ENCODE measurements around the gene MOCS1. TPM values are rescaled to one million over a fixed set of nuclear protein-coding genes. Genes with fewer than 3 reads are reported as not detected.
A peak's percentile ranks its signal among the peaks of the same experiment; 100 is the strongest.

Gene MOCS1
- total RNA-seq, 1 donor from 2014 or later: 29.7 TPM

- intact Hi-C loops (cut with DNase I): no loop called here
- DNase-seq: no peak
These were observed 4.4 kb downstream of the MOCS1 start for GRCh38 chr6:39929733-39930461.

DNA sequence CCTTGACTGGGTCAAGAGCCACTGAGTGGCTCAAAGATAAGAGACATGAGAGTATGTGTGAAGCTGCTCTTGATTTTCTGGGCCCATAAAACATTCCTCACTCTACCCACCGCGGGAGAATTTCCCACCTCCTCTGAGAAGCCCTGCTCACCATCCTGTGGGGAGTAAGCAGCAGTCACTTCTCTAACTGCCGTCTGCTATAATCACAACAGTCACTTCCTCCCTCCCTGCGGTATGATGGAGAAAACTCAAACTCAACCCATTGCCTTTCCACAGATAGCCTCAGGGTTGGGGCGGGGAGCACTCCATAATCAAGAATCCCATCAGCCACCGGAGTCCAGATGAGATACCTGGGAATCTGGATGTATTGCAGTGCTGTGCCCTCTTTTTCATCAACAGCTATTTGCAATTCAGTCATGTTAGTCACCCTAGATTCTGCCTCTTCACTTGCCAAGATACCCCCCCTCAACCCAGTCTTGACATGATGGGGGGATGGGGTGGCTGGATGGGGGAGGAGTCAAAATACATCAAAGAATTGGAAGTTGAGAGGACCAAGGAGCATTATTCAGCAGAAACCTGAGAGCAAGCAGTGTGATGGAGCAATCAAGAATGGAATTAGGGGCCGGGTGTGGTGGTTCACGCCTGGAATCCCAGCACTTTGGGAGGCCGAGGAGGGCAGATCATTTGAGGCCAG is 5.1 kb downstream of the MOCS1 start:
- intact Hi-C loops (cut with DNase I): no loop called here
- DNase-seq (no peak), ATAC-seq (ENCODE audit: poor library complexity) (no peak)

More at GRCh38 chr6:39929733-39930461, 4.4 kb downstream of the MOCS1 start:
- no peak for ATAC-seq (ENCODE audit: poor library complexity)

DNA sequence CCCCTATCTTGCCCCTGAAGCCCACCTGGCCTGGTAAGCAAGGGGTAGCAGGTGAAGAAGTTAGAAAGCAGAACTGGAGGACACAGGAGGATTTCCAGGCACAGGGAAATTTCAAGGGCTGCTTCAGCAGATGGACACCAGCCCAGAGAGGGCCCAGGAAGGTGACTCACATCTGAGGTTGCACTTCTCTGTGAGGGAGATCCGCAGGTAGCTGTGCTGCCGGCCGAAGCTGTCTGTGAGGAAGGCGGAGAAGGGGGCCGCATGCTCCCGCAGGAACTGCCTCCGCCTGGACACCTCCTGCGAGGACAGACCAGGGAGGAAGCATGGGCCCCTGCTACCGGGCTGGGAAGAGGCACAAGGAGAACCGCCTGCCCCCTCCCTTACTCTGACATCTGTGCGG is 7.1 kb downstream of the MOCS1 start:
- ATAC-seq (ENCODE audit: poor library complexity) (no peak), DNase-seq (no peak)
- intact Hi-C loops (cut with DNase I): no loop called here

DNA sequence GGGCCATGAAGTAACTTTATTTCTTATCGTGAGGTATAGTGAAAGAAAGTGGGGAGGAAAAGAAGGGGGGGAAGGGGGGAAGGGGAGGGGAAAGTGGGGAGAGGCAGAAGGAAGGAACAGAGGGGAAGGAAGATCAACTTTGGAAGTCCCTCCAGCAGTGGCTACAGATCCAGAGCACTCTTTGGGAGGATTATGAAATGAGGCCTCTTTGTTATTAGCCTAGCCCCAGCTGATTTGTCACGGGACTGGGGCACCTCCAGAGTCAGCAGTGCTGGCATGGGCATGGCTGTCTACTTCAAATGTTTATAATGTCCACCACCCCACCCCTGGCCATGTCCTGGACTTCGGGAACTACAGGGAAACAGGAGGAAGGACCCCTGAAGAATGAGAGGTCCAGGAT is 7.6 kb downstream of the MOCS1 start:
- intact Hi-C loops (cut with DNase I): no loop called here
- DNase-seq (no peak), ATAC-seq (ENCODE audit: poor library complexity) (no peak)

- no peak for ATAC-seq (ENCODE audit: poor library complexity)
- intact Hi-C loops (cut with DNase I): no loop called here
- DNase-seq: no peak
These were observed 8.4 kb downstream of the MOCS1 start for GRCh38 chr6:39925931-39926290.

DNA sequence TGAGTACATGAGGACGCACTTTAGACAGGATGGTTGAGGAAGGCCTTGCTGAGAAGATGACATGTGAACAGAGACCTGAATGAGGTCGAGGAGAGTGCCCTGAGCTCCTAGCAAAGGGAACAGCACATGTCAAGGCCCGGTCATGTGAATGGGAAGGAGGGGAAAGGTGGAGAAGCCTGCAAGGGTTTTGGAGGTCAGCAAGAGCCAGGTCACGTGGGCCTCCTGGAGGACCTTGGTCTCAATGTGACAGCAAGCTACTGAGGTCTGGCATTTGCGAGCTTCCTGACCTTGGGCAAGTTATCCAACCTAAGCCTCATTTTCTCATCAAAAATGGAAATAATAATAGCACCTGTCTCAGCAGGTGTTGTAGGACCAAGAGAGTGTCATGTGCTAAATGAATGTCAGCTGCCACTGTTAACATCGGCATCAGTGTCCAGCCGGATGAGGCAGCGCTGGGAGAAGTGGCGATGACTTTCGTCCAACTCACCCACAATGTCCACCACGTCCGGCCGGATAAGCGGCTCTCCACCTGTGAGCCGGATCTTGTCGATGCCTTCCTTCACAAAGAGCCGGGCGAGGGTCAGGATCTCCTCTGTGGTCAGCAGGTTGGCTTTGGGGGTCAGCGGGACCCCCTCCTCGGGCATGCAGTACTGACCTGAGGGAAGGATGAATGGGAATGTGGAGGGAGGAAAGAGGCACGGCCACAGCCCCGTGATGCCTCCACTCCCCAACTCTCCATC is 8.9 kb downstream of the MOCS1 start:
- ATAC-seq (ENCODE audit: poor library complexity) (no peak), DNase-seq (no peak)
- intact Hi-C loops (cut with DNase I): no loop called here

DNA sequence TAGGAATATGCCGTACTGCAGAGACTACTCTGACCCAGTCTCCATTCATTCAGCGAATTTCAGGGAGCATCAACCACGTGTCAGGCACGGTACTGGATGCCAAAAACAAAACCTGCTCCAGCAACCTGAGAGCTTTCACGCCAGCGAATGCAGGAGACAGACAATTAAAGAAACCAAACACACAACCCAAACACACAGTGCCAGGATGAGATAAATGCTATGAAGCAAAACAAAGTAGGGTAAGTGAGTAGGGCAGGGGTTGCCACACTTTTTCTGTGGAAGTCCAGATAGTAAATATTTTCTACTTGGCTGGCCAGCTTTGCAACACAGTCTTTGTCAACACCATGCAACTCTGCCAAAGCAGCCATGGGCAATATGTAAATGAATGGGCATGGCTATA is 10.0 kb downstream of the MOCS1 start:
- DNase-seq (no peak), ATAC-seq (ENCODE audit: poor library complexity) (peak; percentile 16)
- intact Hi-C loops (cut with DNase I): no loop called here

- ATAC-seq (ENCODE audit: poor library complexity): no peak
These were observed 10.4 kb downstream of the MOCS1 start for GRCh38 chr6:39923861-39924260.

GRCh38 chr6:39923394-39923793 is 10.9 kb downstream of the MOCS1 start:
- peak; percentile 86 for ATAC-seq (ENCODE audit: poor library complexity)
- DNase-seq: peak; percentile 85
- intact Hi-C loops (cut with DNase I): no loop called here

More at GRCh38 chr6:39923861-39924260, 10.4 kb downstream of the MOCS1 start:
- intact Hi-C loops (cut with DNase I): no loop called here
- no peak for DNase-seq

GRCh38 chr6:39922821-39923220 is 11.4 kb downstream of the MOCS1 start:
- intact Hi-C loops (cut with DNase I): no loop called here
- ATAC-seq (ENCODE audit: poor library complexity): no peak
- no peak for DNase-seq

GRCh38 chr6:39920157-39920556 is 14.1 kb downstream of the MOCS1 start:
- no peak for ATAC-seq (ENCODE audit: poor library complexity)
- no peak for DNase-seq
- intact Hi-C loops (cut with DNase I): no loop called here

DNA sequence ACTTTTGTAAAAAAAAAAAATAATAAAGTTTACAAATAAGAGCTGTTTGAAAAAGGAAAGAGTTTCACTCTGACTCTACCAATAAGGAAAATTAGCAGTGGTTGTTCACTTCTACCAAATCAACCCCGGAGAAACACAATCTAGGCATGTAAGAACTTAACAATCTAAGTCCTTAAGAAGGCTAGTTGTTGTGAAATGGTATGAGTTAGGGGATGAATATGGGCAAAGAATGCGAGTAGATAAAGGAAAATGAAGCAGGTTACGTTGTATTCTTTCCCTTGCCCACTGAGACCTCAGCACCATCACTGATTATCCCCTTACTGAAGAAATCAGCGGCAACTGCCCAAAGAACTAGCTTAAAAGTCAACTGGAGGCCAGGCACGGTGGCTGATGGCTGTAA is 15.4 kb downstream of the MOCS1 start:
- DNase-seq (no peak), ATAC-seq (ENCODE audit: poor library complexity) (no peak)
- intact Hi-C loops (cut with DNase I): no loop called here

DNA sequence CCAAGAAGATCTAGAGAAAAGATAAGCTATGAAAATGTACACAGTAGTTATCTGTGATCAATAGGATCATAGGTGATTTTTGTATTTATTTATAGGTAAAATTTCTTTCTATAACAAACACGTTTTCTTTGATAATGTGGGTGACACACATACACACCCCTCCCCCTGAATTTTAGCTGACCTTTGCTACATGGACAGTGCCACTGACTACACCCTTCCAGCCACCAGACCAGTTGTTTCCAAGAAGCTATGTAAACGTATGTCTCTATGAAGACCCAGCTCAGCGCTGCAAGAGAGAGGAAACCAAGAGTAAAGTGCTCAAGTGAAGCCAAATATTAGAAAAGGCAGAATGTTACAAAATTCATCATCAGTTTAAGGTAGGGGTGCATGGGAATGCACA is 16.3 kb downstream of the MOCS1 start:
- ATAC-seq (ENCODE audit: poor library complexity) (no peak), DNase-seq (no peak)
- intact Hi-C loops (cut with DNase I): no loop called here

GRCh38 chr6:39917329-39917728 is 16.9 kb downstream of the MOCS1 start:
- DNase-seq: no peak
- no peak for ATAC-seq (ENCODE audit: poor library complexity)
- intact Hi-C loops (cut with DNase I): no loop called here

DNA sequence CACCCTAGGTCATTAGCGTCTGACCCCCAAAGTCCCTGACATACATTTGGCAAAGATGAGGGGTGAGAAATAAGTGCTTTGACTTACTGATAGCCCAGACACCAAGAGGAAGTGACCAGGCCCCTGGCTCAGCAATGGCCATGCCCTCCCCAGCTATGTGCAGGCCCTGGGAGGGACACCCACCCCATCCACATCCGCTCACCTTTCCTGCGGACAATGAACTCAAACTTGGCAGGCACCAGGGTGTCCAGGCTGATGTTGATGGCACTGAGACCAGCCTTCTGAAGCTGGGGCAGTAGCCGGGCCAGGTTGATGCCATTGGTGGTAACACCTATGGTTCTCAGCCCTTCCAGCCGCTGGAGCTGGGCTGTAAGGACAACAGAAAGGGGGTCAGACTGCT is 18.4 kb downstream of the MOCS1 start:
- DNase-seq (no peak), ATAC-seq (ENCODE audit: poor library complexity) (no peak)
- intact Hi-C loops (cut with DNase I): no loop called here

DNA sequence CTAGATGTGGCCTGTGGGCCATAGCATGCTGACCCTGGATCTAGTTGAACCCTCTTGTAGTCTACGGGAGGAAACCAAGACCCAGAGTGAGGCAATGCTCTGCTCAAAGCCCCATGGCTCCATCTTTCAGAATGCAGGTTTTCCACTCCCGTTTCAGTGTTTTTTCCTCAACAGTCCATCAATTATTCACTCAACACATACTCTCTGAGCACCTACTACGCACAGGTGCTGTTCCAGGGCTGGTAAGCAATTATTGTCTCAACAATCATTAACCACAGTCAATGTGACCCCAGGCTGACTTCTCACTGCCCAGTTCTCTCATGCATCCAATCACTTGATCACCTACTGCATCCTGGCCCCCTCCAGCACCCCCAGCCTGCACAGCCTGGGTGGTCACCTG is 20.0 kb downstream of the MOCS1 start:
- intact Hi-C loops (cut with DNase I): no loop called here
- DNase-seq: no peak

DNA sequence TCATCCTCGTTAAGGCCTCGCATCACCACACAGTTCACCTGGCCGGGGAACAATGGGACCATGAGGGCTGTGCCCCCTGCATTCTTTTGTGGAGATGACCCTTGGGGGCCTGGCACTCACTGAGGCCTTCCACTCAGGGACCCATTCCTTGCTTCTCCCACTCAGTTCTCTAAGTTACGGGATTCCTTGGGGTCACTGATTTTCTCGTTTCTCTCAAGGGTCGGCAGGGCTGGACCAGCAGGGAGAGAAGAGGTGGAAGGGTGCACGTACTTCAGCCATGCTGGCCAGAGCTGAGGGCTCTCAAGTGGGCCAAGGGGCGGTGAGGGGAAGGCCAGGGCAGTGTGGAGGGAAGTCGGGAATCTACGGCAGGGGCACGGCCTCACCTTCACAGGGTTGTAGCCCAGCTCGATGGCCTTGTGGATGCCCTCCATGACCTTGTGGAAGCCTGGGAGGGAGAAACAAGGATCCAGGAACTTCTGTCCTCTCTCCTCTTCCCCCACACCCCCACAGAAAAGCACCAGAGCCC is 20.8 kb downstream of the MOCS1 start:
- ATAC-seq (ENCODE audit: poor library complexity) (no peak), DNase-seq (no peak)
- intact Hi-C loops (cut with DNase I): no loop called here

More for the DNA sequence above, 20.0 kb downstream of the MOCS1 start:
- ATAC-seq (ENCODE audit: poor library complexity): no peak

DNA sequence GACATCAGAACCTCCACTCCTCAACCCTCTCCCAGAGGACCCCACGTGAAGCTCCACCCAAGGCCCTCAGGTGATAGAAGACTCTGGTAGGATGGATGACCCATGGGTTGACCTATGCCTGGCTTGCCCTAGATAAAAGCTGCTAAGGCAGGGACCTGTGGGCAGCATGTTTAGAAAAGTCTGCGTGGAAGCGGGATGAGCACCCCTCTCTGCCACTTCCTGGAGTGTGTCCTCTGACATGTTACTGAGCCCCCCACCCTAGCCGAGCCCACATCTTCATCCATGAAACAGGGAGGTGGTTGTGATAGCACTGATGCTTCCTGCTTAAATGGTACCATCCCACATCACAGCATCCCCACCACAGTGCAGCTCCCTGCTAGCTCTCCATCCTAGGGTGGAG is 21.8 kb downstream of the MOCS1 start:
- ATAC-seq (ENCODE audit: poor library complexity) (no peak), DNase-seq (no peak)
- intact Hi-C loops (cut with DNase I): no loop called here

GRCh38 chr6:39911513-39912125 is 22.6 kb downstream of the MOCS1 start:
- intact Hi-C loops (cut with DNase I): no loop called here
- DNase-seq (no peak), ATAC-seq (ENCODE audit: poor library complexity) (no peak)

Measured in Right ventricle myocardium superior (tissue), 1 donor.